Fibroblast of lung (primary cell): ENCODE results near the gene TRAF3.

Experiments
- CTCF ChIP-seq, 2 donors: IDR thresholded peaks in 1 of 2; conservative IDR thresholded peaks in 1 of 2; 1 replicate in 1 of 2; 2 replicates in 1 of 2; pipeline ENCODE4 v1.5.1; 2011 to 2012; ENCODE audit warnings: low read length in 2 of 2, control low read depth in 1 of 2, inconsistent platforms in 1 of 2, low read depth in 1 of 2, mild to moderate bottlenecking in 1 of 2
- EZH2 ChIP-seq: IDR thresholded peaks from 2 replicates; pipeline ENCODE4 v1.5.1; 2012; ENCODE audit warnings: low read length, control low read depth, mild to moderate bottlenecking; ENCODE audit errors: missing control alignments

GRCh38 chr14:102953100-102953499 is 175.9 kb downstream of the TRAF3 start:
- TF ChIP-seq CTCF (conservative IDR thresholded peaks at IDR 0.05 in 1 of 2, IDR thresholded peaks at IDR 0.05 in 1 of 2; ENCODE audit: low read depth in 1 of 2, low read length in 2 of 2), result no peak
- no peak for TF ChIP-seq EZH2
